Neural cell (in vitro differentiated cells): ENCODE results near the gene MAP4K5.

Experiments used
- EP300 ChIP-seq: fragments of 450-650 bp; conservative IDR thresholded peaks from 2 replicates; pipeline ENCODE4 v1.6.1; 2014; ENCODE audit warnings: antibody characterized with exemption, mild to moderate bottlenecking, moderate library complexity; ENCODE audit not compliant: poor library complexity, severe bottlenecking
- POLR2AphosphoS5 ChIP-seq: IDR thresholded peaks from 2 replicates; pipeline ENCODE4 v1.6.1; 2012
- TF ChIP-seq, protein P1 (sequence below): fragments of 450-650 bp; IDR thresholded peaks from 2 replicates; pipeline ENCODE4 v1.5.1; 2014; ENCODE audit warnings: antibody characterized with exemption, mild to moderate bottlenecking, moderate library complexity; ENCODE audit not compliant: poor library complexity, severe bottlenecking
- TF ChIP-seq, protein P2 (sequence below): IDR thresholded peaks from 2 replicates; pipeline ENCODE4 v1.6.1; 2012; ENCODE audit warnings: borderline replicate concordance

DNA sequence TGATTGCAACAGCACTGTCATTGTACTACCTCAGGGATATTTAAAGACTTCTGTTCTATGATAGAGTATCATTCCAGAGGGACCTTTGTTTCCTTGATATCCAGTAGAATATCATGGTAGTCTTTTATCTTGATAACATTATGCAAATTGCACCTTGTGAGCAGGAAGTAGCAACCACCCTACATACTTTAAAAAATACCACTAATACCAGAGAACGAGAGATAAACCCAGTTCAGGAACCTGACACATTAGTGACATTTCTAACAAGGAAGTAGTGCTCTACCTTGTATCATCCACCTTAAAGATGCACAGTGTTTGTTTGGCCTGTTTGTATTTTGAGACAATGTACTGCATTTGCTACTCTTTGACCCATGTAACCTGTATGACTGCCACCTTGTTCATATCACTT lies 8.8 kb upstream of the MAP4K5 start:
- TF ChIP-seq, protein P1, sequence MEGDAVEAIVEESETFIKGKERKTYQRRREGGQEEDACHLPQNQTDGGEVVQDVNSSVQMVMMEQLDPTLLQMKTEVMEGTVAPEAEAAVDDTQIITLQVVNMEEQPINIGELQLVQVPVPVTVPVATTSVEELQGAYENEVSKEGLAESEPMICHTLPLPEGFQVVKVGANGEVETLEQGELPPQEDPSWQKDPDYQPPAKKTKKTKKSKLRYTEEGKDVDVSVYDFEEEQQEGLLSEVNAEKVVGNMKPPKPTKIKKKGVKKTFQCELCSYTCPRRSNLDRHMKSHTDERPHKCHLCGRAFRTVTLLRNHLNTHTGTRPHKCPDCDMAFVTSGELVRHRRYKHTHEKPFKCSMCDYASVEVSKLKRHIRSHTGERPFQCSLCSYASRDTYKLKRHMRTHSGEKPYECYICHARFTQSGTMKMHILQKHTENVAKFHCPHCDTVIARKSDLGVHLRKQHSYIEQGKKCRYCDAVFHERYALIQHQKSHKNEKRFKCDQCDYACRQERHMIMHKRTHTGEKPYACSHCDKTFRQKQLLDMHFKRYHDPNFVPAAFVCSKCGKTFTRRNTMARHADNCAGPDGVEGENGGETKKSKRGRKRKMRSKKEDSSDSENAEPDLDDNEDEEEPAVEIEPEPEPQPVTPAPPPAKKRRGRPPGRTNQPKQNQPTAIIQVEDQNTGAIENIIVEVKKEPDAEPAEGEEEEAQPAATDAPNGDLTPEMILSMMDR = no peak
- TF ChIP-seq, protein P2, sequence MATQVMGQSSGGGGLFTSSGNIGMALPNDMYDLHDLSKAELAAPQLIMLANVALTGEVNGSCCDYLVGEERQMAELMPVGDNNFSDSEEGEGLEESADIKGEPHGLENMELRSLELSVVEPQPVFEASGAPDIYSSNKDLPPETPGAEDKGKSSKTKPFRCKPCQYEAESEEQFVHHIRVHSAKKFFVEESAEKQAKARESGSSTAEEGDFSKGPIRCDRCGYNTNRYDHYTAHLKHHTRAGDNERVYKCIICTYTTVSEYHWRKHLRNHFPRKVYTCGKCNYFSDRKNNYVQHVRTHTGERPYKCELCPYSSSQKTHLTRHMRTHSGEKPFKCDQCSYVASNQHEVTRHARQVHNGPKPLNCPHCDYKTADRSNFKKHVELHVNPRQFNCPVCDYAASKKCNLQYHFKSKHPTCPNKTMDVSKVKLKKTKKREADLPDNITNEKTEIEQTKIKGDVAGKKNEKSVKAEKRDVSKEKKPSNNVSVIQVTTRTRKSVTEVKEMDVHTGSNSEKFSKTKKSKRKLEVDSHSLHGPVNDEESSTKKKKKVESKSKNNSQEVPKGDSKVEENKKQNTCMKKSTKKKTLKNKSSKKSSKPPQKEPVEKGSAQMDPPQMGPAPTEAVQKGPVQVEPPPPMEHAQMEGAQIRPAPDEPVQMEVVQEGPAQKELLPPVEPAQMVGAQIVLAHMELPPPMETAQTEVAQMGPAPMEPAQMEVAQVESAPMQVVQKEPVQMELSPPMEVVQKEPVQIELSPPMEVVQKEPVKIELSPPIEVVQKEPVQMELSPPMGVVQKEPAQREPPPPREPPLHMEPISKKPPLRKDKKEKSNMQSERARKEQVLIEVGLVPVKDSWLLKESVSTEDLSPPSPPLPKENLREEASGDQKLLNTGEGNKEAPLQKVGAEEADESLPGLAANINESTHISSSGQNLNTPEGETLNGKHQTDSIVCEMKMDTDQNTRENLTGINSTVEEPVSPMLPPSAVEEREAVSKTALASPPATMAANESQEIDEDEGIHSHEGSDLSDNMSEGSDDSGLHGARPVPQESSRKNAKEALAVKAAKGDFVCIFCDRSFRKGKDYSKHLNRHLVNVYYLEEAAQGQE = no peak
- no peak for TF ChIP-seq EP300
- no peak for TF ChIP-seq POLR2AphosphoS5
